GM18517 (cell line): Measurements from ENCODE around the gene FURIN.
"Not testable (repeated sequence)": the region's sequence is repeated elsewhere in the genome, so short reads cannot be mapped to it uniquely, and the experiment has no call there.

ENCODE experiments used
- ATAC-seq: cut with Tn5 transposase; IDR thresholded peaks from one replicate; pipeline ENCODE4 v1.9.1; 2021; ENCODE audit warnings: mild to moderate bottlenecking, moderate library complexity; ENCODE audit not compliant: unreplicated experiment

FURIN gene

DNA sequence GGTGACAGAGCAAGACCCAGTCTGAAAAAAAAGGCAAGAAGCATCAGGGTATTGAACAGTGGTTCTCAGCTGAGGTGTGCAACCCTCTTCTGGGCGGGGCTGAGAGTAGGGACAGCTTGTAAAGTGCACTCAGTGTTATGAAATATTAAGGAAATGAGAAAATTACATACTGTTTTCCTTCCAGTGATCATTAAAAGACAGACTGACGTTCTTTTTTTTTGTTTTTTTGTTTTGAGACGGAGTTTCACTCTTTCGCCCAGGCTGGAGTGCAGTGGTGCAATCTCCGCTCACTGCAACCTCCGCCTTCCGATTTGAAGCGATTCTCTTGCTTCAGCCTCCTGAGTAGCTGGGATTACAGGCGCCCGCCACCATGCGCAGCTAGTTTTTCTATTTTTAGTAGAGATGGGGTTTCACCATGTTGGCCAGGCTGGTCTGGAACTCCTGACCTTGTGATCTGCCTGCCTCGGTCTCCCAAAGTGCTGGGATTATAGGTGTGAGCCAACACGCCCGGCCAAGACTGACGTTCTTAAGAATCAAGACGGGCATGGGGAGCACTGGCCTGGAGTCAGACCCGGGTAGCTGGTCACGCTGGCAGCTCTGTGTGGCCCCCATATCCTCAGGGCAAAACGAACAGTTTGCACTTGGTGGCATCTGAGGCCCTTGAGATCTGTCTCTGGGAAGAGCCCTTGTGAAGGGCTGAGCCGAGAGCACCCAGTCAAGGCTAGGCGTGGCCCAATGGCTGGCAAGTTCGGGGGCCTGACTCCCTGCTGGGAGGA, 46.1 kb downstream of the FURIN start:
- ATAC-seq, result no peak

DNA sequence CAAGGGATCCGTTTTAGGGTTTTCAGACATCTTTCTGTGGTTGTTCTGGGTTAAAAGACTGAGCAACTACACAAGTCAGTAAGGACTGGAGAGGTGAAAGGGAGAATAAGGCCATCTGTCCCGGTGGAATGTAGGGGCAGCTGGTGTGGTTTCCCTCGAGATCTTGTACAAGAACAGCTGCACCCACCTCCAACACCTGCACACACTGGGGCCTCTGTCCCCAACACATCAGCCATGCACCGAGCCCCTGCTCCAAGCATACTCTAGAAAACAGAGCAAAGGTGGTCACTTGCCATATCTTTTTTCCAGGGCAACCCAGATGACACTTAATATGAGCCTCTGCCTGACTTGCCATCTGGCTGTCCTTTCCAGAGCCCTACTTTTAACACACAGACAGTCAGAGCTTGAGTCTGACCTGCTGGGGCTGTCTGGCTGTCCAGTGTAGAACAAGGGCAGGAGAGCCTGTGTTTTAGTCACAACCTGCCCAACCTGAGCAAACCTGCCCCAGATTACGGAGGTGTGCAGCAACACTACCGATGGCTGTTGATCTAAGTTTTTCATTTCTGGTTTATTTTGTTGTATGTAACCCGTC, 46.9 kb downstream of the FURIN start:
- ATAC-seq, result no peak

DNA sequence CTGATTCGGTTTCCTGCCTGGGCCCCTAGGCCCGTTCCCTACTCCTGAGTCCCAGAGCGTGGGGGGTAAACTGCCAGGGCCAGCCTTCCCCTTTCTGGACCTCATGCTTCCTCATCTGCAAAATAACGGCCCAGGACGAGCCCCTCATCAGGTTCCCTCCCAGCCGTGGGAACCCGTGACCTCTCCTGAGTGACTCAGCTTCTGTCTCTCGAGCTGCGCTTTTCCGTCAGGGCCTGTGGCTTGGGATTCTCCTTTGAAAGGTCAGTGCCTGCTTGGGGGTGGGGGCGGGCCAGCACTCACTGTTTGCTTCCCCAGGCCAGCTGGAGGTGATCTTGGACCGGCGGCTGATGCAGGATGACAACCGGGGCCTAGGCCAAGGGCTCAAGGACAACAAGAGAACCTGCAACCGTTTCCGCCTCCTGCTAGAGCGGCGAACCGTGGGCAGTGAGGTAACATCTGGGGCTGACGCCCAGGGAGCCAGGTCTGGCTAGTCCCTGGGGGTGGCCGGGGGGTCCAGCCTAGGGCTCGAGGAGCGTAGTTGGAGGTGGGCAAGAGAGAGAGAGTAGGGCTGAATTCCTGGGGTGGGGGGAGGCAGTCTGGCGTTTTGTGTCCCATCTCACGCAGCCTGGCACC, 47.5 kb downstream of the FURIN start:
- no peak for ATAC-seq

DNA sequence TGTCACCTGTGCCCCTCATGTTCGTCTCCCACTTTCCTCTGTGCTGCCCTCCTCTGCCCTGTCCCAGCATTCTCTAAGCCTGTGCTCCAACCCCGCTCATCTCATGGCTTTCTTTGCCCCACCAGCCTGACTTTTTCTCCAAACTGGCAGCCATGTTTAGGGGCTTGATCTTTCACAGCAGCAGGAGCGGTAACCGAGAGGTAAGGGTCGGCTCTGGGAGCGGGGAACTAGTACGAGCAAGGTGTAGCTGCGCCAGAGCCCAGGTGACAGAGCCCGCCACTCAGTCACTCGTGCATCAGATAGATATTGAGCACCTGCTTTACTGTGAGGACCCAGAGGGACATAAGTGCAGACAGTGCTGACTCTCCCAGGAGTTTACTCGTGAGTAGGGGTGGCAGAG, 48.1 kb downstream of the FURIN start:
- ATAC-seq, result no peak

DNA sequence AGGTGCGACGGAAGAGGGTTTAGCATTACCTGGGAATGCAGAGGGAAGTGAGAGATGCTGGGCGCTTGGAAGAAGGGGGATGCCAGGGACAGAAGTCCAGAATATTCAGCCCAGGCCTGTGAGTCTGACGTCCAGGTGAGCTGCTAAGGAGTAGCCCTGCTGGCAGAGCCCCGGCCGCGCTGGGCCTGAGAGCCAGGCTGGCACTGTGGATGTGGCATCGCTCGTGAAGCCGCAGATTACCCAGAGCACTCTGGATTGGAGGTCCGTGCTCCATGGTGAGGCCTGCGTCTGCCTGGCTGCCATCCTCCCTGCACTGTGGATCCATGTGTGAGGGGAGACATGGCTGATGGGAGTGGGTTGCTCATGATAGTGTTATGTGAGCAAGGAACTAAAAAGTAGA, 49.2 kb downstream of the FURIN start:
- no peak for ATAC-seq

DNA sequence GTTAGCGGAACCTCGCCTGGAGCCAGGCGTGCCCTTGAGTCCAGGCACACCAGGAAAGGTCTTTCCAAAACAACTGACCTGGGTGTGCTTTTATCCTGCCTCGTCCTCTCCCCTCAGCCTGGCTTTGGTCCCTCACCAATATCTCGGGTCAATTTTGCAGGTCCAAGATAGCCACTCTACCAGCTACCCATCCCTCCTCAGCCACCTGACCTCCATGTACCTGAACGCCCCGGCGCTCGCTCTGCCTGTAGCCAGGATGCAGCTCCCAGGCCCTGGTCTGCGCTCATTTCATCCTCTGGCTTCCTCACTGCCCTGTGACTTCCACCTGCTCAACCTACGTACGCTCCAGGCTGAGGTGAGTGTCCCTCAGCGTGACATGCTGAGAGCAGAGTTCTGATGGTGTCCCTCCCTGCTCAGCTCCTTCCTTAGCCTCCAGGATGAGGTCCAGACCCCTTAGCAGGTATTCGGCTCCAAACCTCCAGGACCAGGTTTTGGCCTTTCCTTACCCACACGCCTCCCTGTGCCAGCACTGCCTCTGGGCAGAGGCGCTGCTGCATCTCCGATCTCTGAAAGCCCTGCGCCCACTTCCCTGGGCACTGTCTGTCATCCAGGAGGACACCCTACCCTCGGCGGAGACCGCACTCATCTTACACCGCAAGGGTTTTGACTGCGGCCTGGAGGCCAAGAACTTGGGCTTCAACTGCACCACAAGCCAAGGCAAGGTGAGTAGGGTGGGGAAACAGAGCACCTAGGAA, 49.8 kb downstream of the FURIN start:
- ATAC-seq, result no peak

DNA sequence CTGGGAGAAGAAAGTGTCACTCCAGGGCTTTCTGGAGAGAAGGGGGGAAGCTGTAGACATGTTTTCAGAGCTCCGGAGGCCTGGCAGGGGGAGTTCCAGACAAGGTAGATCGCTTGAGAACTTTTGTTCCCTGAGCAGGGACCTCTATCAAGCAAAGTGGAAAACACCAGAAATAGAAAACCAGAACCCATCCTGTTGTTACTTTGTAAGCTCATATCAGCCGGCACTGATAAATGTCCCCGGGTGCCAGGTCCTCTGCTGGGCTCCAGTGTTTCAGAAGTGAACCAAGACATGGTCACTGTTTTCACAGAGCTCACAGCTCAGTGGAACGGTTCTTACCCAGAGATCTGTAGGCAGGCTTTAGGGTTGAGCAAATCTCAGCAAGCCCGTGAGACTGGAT, 50.4 kb downstream of the FURIN start:
- ATAC-seq, result no peak

DNA sequence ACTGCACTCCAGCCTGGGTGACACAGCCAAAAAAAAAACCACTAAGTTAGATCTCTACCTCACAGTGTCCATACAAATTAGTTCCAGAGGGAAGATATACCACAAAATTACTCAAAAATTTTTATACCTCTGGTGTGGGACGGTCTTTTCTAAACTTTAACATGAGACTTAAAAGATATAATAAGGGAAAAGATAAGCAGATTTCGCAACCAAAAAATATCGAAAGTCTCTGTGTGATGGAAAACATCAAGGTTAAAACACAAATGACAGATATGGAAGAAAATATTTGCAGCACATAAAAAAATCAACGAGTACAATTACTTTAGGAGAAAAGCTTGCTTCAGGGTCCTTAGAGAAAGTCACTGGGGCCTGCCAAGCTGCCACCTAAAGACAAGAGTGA, 53.5 kb downstream of the FURIN start:
- no peak for ATAC-seq

DNA sequence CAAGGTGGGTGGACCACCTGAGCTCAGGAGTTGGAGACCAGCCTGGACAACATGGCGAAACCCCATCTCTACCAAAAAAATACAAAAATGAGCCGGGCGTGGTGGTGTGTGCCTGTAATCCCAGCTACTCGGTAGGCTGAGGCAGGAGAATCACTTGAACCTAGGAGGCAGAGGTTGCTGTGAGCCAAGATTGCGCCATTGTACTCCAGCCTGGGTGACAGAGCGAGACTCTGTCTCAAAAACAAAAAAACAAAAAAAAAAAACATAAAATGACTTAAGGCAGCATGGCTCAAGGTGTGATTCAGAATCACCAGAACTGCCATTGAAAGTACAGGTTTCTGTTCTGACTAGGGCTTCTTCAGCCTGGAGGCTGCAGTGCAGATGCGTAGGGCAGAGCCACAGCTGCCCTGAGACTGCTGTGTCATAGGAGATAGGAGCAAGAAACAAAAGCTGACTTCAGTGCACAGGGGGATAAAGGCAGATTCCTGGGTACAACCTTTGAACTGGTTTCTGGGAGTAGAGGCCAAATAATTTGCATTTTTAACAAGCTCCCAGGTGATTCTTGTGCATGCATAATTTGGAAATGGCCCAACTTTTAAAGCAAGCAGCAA, 54.4 kb downstream of the FURIN start:
- peak; percentile 64 for ATAC-seq

DNA sequence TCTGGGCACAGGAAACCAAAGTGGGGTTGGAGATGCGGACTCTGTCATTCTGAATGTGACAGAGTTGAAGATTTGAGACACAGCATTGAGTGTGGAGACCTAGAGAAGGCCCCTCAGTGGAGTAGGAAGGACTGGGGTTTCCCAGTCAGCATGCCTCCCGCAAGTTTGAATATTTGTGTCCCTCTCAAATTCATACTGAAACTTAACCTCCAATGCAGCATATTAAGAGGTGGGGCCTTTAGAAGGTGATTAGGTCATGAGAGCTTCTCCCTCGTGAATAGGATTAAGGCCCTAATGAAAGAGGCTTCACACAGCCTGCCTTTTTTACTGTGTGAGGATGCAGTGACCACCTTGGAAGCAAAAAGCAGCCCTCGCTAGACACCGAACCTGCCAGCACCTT, 56.0 kb downstream of the FURIN start:
- peak; percentile 70 for ATAC-seq

DNA sequence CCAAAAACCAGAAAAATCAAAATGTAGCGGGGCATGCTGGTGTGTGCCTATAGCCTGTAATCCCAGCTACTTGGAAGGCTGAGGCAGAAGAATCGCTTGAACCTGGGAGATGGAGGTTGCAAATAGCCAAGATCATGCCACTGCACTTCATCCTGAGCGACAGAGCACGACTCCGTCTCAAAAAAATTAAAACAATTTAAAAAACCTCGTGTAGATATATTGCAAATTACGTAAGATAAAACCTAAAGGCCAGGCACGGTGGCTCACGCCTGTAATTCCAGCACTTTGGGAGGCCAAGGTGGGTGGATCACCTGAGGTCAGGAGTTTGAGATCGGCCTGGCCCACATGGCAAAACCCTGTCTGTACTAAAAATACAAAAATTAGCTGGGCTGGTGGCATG, 58.4 kb downstream of the FURIN start:
- not testable (repeated sequence) for ATAC-seq

DNA sequence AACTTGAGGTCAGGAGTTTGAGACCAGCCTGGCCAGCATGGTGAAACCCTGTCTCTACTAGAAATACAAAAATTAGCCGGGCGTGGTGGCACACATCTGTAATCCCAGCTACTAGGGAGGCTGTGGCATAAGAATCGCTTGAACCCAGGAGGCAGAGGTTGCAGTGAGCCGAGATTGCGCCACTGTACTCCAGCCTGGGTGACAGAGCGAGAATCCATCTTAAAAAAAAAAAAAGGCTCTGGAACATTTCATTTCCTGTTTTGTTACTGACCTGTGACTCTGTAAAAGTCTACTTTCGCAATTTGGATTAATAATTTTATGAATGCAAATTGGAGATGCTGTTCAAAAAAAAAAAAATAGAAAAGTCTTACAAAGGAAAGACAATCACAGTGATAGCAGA, 59.7 kb downstream of the FURIN start:
- not testable (repeated sequence) for ATAC-seq

DNA sequence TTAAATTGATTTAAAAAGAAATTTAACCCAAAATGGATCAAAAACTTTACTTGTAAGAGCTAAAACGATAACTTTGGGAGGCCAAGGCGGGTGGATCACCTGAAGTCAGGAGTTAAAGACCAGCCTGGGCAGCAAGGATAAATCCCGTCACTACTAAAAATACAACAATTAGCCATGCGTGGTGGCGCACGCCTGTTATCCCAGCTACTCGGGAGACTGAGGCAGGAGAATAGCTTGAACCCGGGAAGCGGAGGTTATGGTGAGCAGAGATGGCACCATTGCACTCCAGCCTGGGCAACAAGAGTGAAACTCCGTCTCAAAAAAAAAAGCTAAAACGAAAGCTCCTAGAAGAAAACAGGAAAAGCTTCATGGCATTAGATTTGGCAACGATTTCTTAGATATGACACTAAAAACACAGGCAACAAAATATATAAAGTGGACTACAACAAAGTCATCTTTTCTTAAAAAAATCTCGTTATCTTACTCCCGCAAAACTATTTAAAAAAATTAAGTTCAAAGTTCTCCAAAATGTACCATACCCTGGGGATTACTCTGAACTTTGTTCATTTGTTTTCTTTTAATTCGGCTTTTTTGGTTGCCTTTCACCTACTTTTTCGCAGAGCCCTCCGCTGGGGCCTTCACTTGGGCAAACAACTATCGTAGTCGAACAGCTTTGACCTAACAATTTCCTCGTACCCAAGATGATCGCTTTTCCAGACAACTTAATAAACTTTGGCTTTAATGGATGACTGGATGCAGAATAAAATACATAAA, 61.0 kb downstream of the FURIN start:
- peak; percentile 2 for ATAC-seq

DNA sequence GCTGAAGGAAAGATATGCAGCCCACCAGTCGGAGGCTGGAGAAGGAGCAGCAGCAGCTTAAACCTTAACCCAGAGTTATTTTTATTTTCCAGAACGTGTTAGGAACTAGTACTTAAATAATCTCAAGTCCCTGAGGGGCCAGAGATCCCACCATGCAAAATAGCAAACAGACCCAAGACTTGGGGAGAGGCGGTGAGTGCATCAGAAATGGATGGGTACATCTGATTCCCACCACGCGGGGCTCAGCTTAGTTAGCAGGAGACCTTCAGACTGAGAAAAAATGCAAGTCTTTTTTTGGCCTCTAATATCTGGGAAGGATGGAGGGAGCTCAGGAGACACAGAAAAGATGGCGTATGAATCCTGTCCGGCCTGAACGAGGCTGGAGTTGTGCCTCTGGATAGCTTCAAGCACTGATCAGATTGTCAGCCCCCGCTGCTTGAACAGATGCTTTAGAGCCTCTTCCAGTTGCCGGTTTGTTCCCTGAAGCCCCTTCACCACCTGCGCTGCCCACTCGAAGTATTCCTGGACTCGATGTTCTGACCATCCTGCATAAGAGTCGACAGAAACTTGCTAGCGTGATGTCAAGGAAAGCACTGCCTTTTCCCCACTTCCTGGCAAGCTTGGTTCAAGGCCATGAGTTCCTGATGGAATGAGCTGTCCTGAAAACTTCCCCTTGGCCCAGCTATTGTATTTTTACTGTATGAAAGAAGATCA, 62.6 kb downstream of the FURIN start:
- ATAC-seq, result no peak

DNA sequence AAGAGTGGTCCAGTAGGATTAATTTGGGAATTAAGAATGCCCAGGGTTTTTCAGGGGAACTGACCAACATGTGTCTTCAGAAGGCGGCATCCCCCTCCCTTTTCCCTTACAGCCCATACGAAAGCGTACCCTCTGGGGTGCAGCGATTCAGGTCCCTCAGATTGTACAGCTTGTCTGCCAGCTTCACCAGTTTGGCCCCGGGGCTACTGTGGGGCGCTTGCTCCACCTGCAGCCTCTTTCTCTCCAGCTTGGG, 63.1 kb downstream of the FURIN start:
- no peak for ATAC-seq

DNA sequence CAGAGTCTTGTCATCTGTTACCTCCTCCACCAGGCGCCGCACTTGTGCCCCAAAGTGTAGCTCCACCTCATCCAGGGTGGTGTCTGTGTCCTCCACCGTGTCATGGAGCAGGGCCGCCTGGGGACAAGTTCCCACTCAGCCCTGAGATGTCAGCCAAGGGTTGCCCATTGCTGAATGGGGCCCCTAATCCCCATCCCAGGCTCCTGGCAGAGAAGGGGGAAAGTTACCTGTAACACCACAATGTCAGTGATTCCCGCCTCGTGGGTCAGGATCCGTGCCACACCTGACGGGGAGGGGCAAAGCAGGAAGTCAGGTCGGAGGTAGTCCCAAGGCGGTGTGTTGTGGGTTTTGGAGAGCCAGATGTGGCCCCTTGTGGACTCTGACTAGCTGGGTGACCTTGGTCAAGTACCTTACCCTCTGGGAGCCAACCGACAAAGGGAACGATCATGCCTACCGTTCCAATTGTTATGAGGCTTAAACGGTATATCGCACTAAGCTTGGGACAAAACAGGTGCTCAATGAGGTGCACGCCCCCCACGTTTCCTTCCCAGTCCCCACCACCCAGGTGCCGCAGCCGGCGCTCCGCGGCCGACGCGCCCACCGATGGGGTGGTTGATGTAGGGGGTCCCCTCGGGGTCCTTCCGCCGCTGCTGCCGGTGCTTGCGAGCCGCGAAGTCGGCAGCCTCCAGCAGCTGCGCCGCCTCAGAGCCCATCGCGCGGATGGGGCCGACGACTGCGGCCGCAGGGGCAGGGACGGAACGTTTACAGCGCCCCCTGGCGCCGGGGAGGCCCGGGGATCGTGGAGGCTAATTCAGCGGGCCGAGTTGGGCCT, 63.7 kb downstream of the FURIN start, which contains the start of gene HDDC3:
Gene HDDC3, minus strand, starts transcription at position 722 of the 832 bp plus-strand sequence. Its CDS starts 9 bp downstream, at position 713.
- peak; percentile 47 for ATAC-seq

DNA sequence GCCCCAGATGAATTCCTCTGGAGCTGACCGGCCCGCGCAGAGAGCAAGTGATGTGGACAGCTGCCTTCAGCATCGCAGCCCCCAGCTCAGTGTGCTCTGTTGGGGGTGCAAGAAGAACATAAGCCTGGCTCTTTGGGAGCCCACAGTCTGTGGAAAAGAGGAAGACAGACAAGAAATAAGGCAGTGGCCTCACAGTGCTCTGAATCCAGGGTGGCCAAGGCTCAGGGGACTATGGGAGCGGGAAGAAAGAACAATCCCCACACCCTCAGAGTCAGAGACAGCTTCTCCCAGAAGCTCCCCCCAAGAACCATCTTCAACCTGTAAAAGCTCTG, 64.2 kb downstream of the FURIN start:
- ATAC-seq, result no peak
